HCT116 (cell line): Measurements from ENCODE around the gene HSPB1. TPM values are rescaled to one million over a fixed set of nuclear protein-coding genes. Genes with fewer than 3 reads are reported as not detected.

Experiments
- ATAC-seq: fragments of 200-7000 bp; cut with Tn5 transposase; 2 replicates; pipeline ENCODE4 v1.9.1; 2020; ENCODE audit warnings: mild to moderate bottlenecking, moderate library complexity
- BruUV-seq: library from RNA; stranded (reverse); fragments of 400-500 nt; replicated peaks from 2 replicates; lab custom pipeline; 2021; lab: Mats Ljungman, UMichigan
- CTCF ChIA-PET: fragments of 300-600 bp; sonication (Branson Sonifier 250); formaldehyde crosslinking; loops from one replicate; lab custom pipeline; 2021; ENCODE audit warnings: antibody characterized with exemption; lab: Charles Lee
- POLR2A ChIA-PET: fragments of 300-600, 350-600 bp; sonication (Branson Sonifier 250); formaldehyde crosslinking; loops from one replicate; lab custom pipeline; 2021; ENCODE audit warnings: antibody characterized with exemption; lab: Charles Lee
- RAD21 ChIA-PET, 2 experiments: fragments of 300-600 bp; sonication (Branson Sonifier 250); formaldehyde crosslinking; loops; one replicate each; lab custom pipeline; 2023; ENCODE audit warnings: low total read pairs in 2 of 2; ENCODE audit not compliant: uncharacterized antibody in 2 of 2, unreplicated experiment in 2 of 2, low non-redundant PET in 1 of 2; lab: Charles Lee
- DNase-seq: peaks from one replicate; pipeline ENCODE4 v3.0.0-alpha.2; 2010; ENCODE audit warnings: low read depth, low spot score
- H2AFZ ChIP-seq: fragments of 200-600 bp; shearing (Covaris generic), sonication (generic); 2 replicates; pipeline ENCODE4 v1.6.1; 2017; ENCODE audit warnings: low read depth, mixed run types, mixed read lengths, antibody characterized with exemption, low read length; ENCODE audit not compliant: poor library complexity, severe bottlenecking
- H3K27ac ChIP-seq: 2 replicates; pipeline ENCODE4 v1.5.1; 2012; ENCODE audit warnings: low read depth, low read length
- H3K27me3 ChIP-seq: fragments of 200-600 bp; sonication (generic); 2 replicates; pipeline ENCODE4 v1.6.1; 2016; ENCODE audit warnings: mixed run types, low read length, mixed read lengths; ENCODE audit not compliant: insufficient read depth
- H3K36me3 ChIP-seq, 2 experiments: fragments of 200-500 bp in 1 of 2; fragments of 200-600 bp in 1 of 2; sonication (Bioruptor generic) in 1 of 2; sonication (generic) in 1 of 2; 2 replicates each; pipeline versions ENCODE4 v1.5.1 to v1.6.1; 2014 to 2016; ENCODE audit warnings: low read length in 2 of 2, inconsistent platforms in 1 of 2, mixed read lengths in 1 of 2, mixed run types in 1 of 2; ENCODE audit not compliant: insufficient read depth in 2 of 2, control insufficient read depth in 1 of 2
- H3K4me1 ChIP-seq, 2 experiments: fragments of 200-600 bp in 1 of 2; sonication (generic) in 1 of 2; 2 replicates each; pipeline versions ENCODE4 v1.5.1 to v1.6.1; 2012 to 2017; ENCODE audit warnings: low read length in 2 of 2, inconsistent platforms in 1 of 2, mild to moderate bottlenecking in 1 of 2, mixed read lengths in 1 of 2, mixed run types in 1 of 2, moderate library complexity in 1 of 2; ENCODE audit not compliant: insufficient read depth in 2 of 2, control insufficient read depth in 1 of 2
- H3K4me2 ChIP-seq: fragments of 200-600 bp; sonication (generic); 2 replicates; pipeline ENCODE4 v1.6.1; 2017; ENCODE audit warnings: mixed run types, low read length, mixed read lengths
- H3K4me3 ChIP-seq, 2 experiments: fragments of 200-600 bp in 1 of 2; sonication (generic) in 1 of 2; replicated peaks in 1 of 2; 2 replicates each; pipeline ENCODE4 v1.5.1; 2011 to 2016; ENCODE audit warnings: low read length in 2 of 2, control low read depth in 1 of 2, low read depth in 1 of 2, mild to moderate bottlenecking in 1 of 2, mixed read lengths in 1 of 2, mixed run types in 1 of 2
- H3K79me2 ChIP-seq: fragments of 200-600 bp; sonication (generic); 2 replicates; pipeline ENCODE4 v1.6.1; 2017; ENCODE audit warnings: mild to moderate bottlenecking, mixed run types, low read length, moderate library complexity, mixed read lengths; ENCODE audit not compliant: insufficient read depth
- H3K9ac ChIP-seq: fragments of 200-600 bp; sonication (generic); 2 replicates; pipeline ENCODE4 v1.6.1; 2016; ENCODE audit warnings: low read length, mixed read lengths
- H3K9me2 ChIP-seq: fragments of 200-600 bp; sonication (generic), shearing (Covaris generic); 2 replicates; pipeline ENCODE4 v1.6.1; 2017; ENCODE audit warnings: mixed run types, mild to moderate bottlenecking, moderate library complexity; ENCODE audit not compliant: insufficient read depth
- H3K9me3 ChIP-seq, 2 experiments: fragments of 200-500 bp in 1 of 2; fragments of 200-600 bp in 1 of 2; sonication (Bioruptor generic) in 1 of 2; sonication (generic) in 1 of 2; 2 replicates each; pipeline ENCODE4 v1.6.1; 2014 to 2017; ENCODE audit warnings: low read length in 2 of 2, mixed read lengths in 2 of 2, inconsistent platforms in 1 of 2, low read depth in 1 of 2, mild to moderate bottlenecking in 1 of 2, mixed run types in 1 of 2, moderate library complexity in 1 of 2; ENCODE audit not compliant: control insufficient read depth in 1 of 2, insufficient read depth in 1 of 2
- H4K20me1 ChIP-seq: fragments of 200-600 bp; sonication (generic), shearing (Covaris generic); 2 replicates; pipeline ENCODE4 v1.6.1; 2017; ENCODE audit warnings: mixed run types, mild to moderate bottlenecking, moderate library complexity; ENCODE audit not compliant: insufficient read depth
- CEBPB ChIP-seq: IDR thresholded peaks from 2 replicates; pipeline ENCODE4 v1.6.1; 2012; ENCODE audit warnings: low read depth
- ELF1 ChIP-seq: IDR thresholded peaks from 2 replicates; pipeline ENCODE4 v1.6.1; 2012; ENCODE audit warnings: low read depth, borderline replicate concordance
- EZH2phosphoT487 ChIP-seq: fragments of 200-600 bp; IDR thresholded peaks from 2 replicates; pipeline ENCODE4 v1.6.1; 2018; ENCODE audit warnings: antibody characterized with exemption, borderline replicate concordance
- MAX ChIP-seq: IDR thresholded peaks from 2 replicates; pipeline ENCODE4 v1.6.1; 2012
- POLR2A ChIP-seq: IDR thresholded peaks from 2 replicates; pipeline ENCODE4 v1.7.0; 2011; ENCODE audit warnings: borderline replicate concordance; ENCODE audit not compliant: insufficient read depth, insufficient read length; ENCODE audit errors: extremely low read depth
- POLR2AphosphoS5 ChIP-seq: IDR thresholded peaks from 2 replicates; pipeline ENCODE4 v1.6.1; 2011; ENCODE audit warnings: mild to moderate bottlenecking, low read depth, low read length, moderate library complexity
- RAD21 ChIP-seq: IDR thresholded peaks from 2 replicates; pipeline ENCODE4 v1.6.1; 2012; ENCODE audit warnings: low read depth, mild to moderate bottlenecking
- SP1 ChIP-seq: IDR thresholded peaks from 2 replicates; pipeline ENCODE4 v1.6.1; 2012; ENCODE audit warnings: low read depth
- SRF ChIP-seq: IDR thresholded peaks from 2 replicates; pipeline ENCODE4 v1.6.1; 2012; ENCODE audit warnings: low read depth
- TCF7L2 ChIP-seq: IDR thresholded peaks from 2 replicates; pipeline ENCODE4 v1.7.0; 2011; ENCODE audit warnings: borderline replicate concordance, inconsistent platforms; ENCODE audit not compliant: insufficient read depth, insufficient read length; ENCODE audit errors: extremely low read depth
- YY1 ChIP-seq: IDR thresholded peaks from 2 replicates; pipeline ENCODE4 v1.6.1; 2011; ENCODE audit warnings: low read length, low read depth, moderate library complexity, mild to moderate bottlenecking; ENCODE audit not compliant: insufficient replicate concordance; ENCODE audit errors: extremely low read depth
- ZBTB33 ChIP-seq: IDR thresholded peaks from 2 replicates; pipeline ENCODE4 v1.6.1; 2011; ENCODE audit warnings: mild to moderate bottlenecking, low read length, moderate library complexity; ENCODE audit not compliant: insufficient replicate concordance; ENCODE audit errors: extremely low read depth
- ZFX ChIP-seq: fragments of 450-650 bp; IDR thresholded peaks from 2 replicates; pipeline ENCODE4 v1.6.1; 2017
- ZNF274 ChIP-seq: fragments of 200-500 bp; sonication (Bioruptor generic); IDR thresholded peaks from 2 replicates; pipeline ENCODE4 v1.6.1; 2014; ENCODE audit warnings: mild to moderate bottlenecking, low read depth, low read length, inconsistent platforms
- intact Hi-C: fragments of 100-400 bp; cut with micrococcal nuclease; formaldehyde crosslinking; loops from 2 replicates; pipeline ENCODE4 v1.10.0; 2022
- total RNA-seq: library from RNA; stranded (reverse); gene quantifications from one replicate; pipeline ENCODE4 v1.2.1, GENCODE V29; 2021; ENCODE audit not compliant: unreplicated experiment

The HSPB1 gene
- total RNA-seq, 1 experiment from 2014 or later: 524 TPM

GRCh38 chr7:76349313-76349885, 46.9 kb downstream of the HSPB1 start:
- POLR2A ChIA-PET: interaction anchor here (1.5 kb wide), 1 partner anchor 15 kb away, joined by 3 read pairs; no protein-coding TSS in a partner anchor

More at GRCh38 chr7:76349313-76349885, 46.9 kb downstream of the HSPB1 start:
- Histone ChIP-seq H4K20me1 (peaks cover 25% of the 10 kb centered on the region; the same call in 1 of the 2 replicates), H3K79me2 (peaks cover 100% of the 10 kb centered on the region), H3K9me3 (no peaks in the 10 kb centered on the region), H2AFZ (no peak overlapping the region), H3K4me3 (no peak overlapping the region), H3K9me2 (no peaks in the 10 kb centered on the region), H3K9ac (no peak overlapping the region), H3K27me3 (no peaks in the 10 kb centered on the region), H3K36me3 (peaks cover 33 to 61% of the 10 kb centered on the region in 2 experiments; a peak in 3 of 4 replicates), H3K27ac (no peak overlapping the region), H3K4me2 (no peak overlapping the region), H3K4me1 (peaks cover 0 to 16% of the 10 kb centered on the region in 2 experiments; a peak in 1 of 4 replicates)
- intact Hi-C loops: no loop called here
- no TSS peak for BruUV-seq
- no peak for DNase-seq
- ChIA-PET CTCF (no interaction called here), RAD21 (no interaction called here)
- TF ChIP-seq EZH2phosphoT487: no peak
- no peak for TF ChIP-seq RAD21
- no peak for TF ChIP-seq YY1
- no peak for TF ChIP-seq ZNF274
- no peak for TF ChIP-seq MAX
- no peak for TF ChIP-seq TCF7L2
- no peak for TF ChIP-seq ZFX
- TF ChIP-seq ZBTB33: no peak
- no peak for TF ChIP-seq SRF
- TF ChIP-seq POLR2AphosphoS5: no peak
- TF ChIP-seq POLR2A: no peak
- no peak for TF ChIP-seq SP1
- no peak for TF ChIP-seq CEBPB
- no peak for TF ChIP-seq ELF1
- no peak for ATAC-seq
